ENCODE data around the gene EHD1. TPM values are rescaled to one million over a fixed set of nuclear protein-coding genes. Genes with fewer than 3 reads are reported as not detected.

The EHD1 gene
- total RNA-seq, 3 donors from 2014 or later = 26.9 to 45.4 (median 31.2) TPM

DNA sequence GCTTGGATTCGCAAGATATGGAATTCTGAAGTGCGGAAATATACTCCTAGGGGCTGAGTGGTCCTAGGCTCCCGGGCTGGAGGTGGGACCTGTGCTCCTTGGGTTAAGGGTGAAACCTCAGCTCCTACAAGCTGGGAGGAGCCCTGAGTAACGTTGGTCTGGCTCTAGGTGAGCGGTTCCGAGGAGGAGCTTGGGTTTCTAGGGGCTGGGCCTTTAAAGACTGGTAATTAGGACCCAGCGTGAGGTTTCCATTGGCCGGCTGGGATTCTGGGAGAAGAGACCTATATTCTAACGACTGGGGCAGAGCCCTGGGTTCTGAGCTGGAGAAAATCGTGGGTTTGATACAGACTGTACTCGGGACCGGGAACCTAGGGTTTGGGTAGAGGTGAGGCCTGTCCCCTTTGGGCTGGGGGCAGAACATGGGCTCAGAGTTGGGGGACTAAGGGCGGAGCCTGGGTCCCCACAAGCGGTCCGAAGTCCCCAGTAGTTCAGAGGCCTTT, 74.5 kb downstream of the EHD1 start:
- Histone ChIP-seq H3K27me3 (no peaks in the 10 kb centered on the region), H3K27ac (peak overlapping the region; percentile 85), H3K9me3 (no peaks in the 10 kb centered on the region), H3K4me1 (peaks cover 0 to 5% of the 10 kb centered on the region in 2 donors), H3K4me3 (peak overlapping the region; percentile 58 to 77 (median 67)), H3K36me3 (no peaks in the 10 kb centered on the region)
- intact Hi-C loops (cut with DNase I; ENCODE audit: low total_unique reads) = no loop called here
- no peak for DNase-seq (ENCODE audit: low spot score in 2 of 2)
- TF ChIP-seq POLR2A (IDR thresholded peaks at IDR 0.05) (no peak), POLR2AphosphoS5 (IDR thresholded peaks at IDR 0.05) (no peak)
- TF ChIP-seq, protein P1, sequence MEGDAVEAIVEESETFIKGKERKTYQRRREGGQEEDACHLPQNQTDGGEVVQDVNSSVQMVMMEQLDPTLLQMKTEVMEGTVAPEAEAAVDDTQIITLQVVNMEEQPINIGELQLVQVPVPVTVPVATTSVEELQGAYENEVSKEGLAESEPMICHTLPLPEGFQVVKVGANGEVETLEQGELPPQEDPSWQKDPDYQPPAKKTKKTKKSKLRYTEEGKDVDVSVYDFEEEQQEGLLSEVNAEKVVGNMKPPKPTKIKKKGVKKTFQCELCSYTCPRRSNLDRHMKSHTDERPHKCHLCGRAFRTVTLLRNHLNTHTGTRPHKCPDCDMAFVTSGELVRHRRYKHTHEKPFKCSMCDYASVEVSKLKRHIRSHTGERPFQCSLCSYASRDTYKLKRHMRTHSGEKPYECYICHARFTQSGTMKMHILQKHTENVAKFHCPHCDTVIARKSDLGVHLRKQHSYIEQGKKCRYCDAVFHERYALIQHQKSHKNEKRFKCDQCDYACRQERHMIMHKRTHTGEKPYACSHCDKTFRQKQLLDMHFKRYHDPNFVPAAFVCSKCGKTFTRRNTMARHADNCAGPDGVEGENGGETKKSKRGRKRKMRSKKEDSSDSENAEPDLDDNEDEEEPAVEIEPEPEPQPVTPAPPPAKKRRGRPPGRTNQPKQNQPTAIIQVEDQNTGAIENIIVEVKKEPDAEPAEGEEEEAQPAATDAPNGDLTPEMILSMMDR (IDR thresholded peaks at IDR 0.05) = no peak

DNA sequence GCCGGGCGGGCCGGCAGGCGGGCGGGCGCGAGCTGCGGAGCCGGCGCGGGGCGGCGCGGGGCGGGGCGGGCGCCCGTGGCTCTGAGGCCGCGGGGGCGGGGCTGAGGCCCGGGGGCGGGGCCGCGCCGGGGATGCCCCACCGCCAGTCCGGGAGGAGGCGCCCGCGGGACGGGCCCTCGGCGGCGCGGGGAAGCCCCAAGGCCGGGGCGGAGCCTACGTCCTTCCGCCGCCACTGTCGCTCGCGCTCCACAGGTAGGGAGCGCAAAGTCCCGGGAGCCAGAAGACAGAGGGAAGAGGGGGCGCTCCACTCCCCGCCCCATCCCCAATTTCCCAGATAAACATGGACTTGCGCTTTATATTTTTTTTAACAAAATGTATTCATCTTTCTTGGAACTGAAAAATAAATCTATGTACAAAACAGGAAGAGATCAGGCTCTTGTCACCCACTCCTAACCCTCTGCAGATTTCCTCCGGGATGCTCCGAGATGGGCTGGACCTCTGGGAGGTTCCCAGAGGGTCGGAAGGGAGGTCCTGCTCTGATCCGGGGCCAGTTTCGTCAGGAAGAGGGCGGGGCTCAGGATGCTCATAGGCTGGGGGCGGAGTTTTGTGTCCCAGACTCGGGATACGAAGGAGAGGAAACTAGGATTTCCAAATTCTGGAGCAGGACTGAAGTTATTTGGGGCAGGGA, 75.1 kb downstream of the EHD1 start, which contains the start of gene MAP4K2:
TSS of gene MAP4K2 (minus strand) at position 57 of the 688 bp plus-strand sequence. CDS start 65 bp downstream, outside the sequence.
- Histone ChIP-seq H3K27me3 (no peaks in the 10 kb centered on the region), H3K36me3 (no peaks in the 10 kb centered on the region), H3K4me3 (peak within 1 kb of the TSS; percentile 58 to 77 (median 67)), H3K9me3 (no peaks in the 10 kb centered on the region), H3K27ac (peak within 1 kb of the TSS; percentile 85), H3K4me1 (peaks cover 0 to 5% of the 10 kb centered on the region in 2 donors)
- DNase-seq (ENCODE audit: low spot score in 2 of 2) = peak; percentile 75 to 88
- TF ChIP-seq POLR2A (IDR thresholded peaks at IDR 0.05) (no peak), POLR2AphosphoS5 (IDR thresholded peaks at IDR 0.05) (peak in 2 of 3 donors; percentile 37 to 50)
- TF ChIP-seq, protein P1 (IDR thresholded peaks at IDR 0.05) = peak in 1 of 3 donors; percentile 8
- intact Hi-C loops (cut with DNase I; ENCODE audit: low total_unique reads) = no loop called here

DNA sequence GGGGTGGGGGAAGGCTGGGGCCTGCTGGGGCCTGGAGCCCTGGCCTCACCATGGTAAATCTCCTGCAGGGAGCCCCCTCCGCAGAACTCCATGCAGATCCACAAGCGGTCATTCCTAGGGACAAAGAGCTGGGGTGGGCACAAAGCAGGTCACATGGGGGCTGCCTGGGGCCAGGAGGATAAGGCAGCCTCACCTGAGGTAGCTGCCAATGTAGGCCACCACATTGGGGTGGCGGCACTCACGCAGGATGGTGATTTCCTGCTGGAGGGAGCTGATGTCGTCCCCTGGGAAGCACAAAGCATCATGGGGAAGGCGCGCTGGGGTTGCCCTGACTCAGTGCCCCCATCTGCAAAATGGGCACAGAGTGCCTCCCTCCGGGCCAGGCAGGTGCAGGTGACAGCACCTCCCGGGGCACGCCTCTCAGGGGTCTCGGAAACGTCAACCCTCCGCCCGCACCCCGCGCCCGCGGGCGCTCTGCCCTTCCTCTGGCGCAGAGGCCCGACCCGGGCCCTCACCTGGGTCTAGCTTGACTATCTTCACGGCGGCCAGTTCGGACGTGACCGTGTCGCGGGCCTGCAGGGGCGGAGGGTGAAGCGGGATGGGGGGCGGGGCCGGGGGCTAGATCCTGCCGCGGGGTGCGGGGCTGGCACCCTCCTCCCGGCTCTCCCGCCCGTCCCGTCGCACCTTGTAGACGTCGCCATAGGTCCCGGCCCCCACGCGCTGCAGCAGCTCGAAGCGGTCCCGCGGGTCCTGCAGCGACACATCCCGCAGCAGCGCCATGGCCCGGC, 75.9 kb downstream of the EHD1 start:
- Histone ChIP-seq H3K36me3 (no peaks in the 10 kb centered on the region), H3K27me3 (no peaks in the 10 kb centered on the region), H3K27ac (peak overlapping the region; percentile 75 to 85), H3K4me3 (peak overlapping the region; percentile 58 to 77 (median 67)), H3K9me3 (no peaks in the 10 kb centered on the region), H3K4me1 (peaks cover 0 to 5% of the 10 kb centered on the region in 2 donors)
- TF ChIP-seq POLR2A (IDR thresholded peaks at IDR 0.05) (no peak), POLR2AphosphoS5 (IDR thresholded peaks at IDR 0.05) (no peak)
- TF ChIP-seq, protein P1 (IDR thresholded peaks at IDR 0.05) = no peak
- intact Hi-C loops (cut with DNase I; ENCODE audit: low total_unique reads) = no loop called here
- no peak for DNase-seq (ENCODE audit: low spot score in 2 of 2)

Other genes starting within 250 kb of the EHD1 start
- 1 to 10 TPM; 1.8 to 4.3 (median 3.5) TPM for gene NRXN2, start 155.4 kb downstream of the EHD1 start, total RNA-seq
- gene RASGRP2, start 134.5 kb downstream of the EHD1 start, total RNA-seq = 10 to 100 TPM in 2 of 3 donors, 1 to 10 TPM in 1; 10.0 to 12.5 (median 11.5) TPM
- 1 to 10 TPM; 1.3 to 4.5 (median 3.4) TPM for gene PYGM, start 118.6 kb downstream of the EHD1 start, total RNA-seq
- 100 to 1,000 TPM; 264 to 293 (median 277) TPM for gene SF1, start 100.1 kb downstream of the EHD1 start, total RNA-seq
- gene MAP4K2, start 75.4 kb downstream of the EHD1 start, total RNA-seq = 10 to 100 TPM in 2 of 3 donors, 1 to 10 TPM in 1; 7.7 to 16.1 (median 14.0) TPM
- 10 to 100 TPM; 11.4 to 19.0 (median 14.8) TPM for gene MEN1, start 68.1 kb downstream of the EHD1 start, total RNA-seq
- 10 to 100 TPM in 1 of 3 donors, 1 to 10 TPM in 1, not detected in 1; 5.9 to 14.9 TPM for gene CDC42BPG, start 34.0 kb downstream of the EHD1 start, total RNA-seq
- gene ATG2A, start 38.6 kb upstream of the EHD1 start, total RNA-seq = 10 to 100 TPM; 20.0 to 22.1 (median 21.2) TPM
- gene PPP2R5B, start 46.1 kb upstream of the EHD1 start, total RNA-seq = 10 to 100 TPM; 12.8 to 14.0 (median 13.8) TPM
- gene GPHA2, start 57.3 kb upstream of the EHD1 start, total RNA-seq = not detected
- gene MAJIN, start 93.5 kb upstream of the EHD1 start, total RNA-seq = not detected
- 1 to 10 TPM in 1 of 3 donors, under 1 TPM in 2; 0.33 to 1.5 (median 0.64) TPM for gene BATF2, start 118.3 kb upstream of the EHD1 start, total RNA-seq
- gene ARL2, start 135.5 kb upstream of the EHD1 start, total RNA-seq = 100 to 1,000 TPM in 2 of 3 donors, 10 to 100 TPM in 1; 99.8 to 193 (median 154) TPM
- gene SNX15, start 148.8 kb upstream of the EHD1 start, total RNA-seq = 10 to 100 TPM; 17.0 to 22.7 (median 17.1) TPM
- gene SAC3D1, start 162.6 kb upstream of the EHD1 start, total RNA-seq = 1 to 10 TPM; 7.5 to 9.2 (median 7.5) TPM
- 10 to 100 TPM; 15.5 to 28.8 (median 19.2) TPM for gene NAALADL1, start 179.9 kb upstream of the EHD1 start, total RNA-seq
- gene CDCA5, start 205.4 kb upstream of the EHD1 start, total RNA-seq = 1 to 10 TPM in 1 of 3 donors, under 1 TPM in 2; 0.96 to 1.2 (median 0.98) TPM
- 10 to 100 TPM; 33.8 to 44.1 (median 44.0) TPM for gene ZFPL1, start 205.6 kb upstream of the EHD1 start, total RNA-seq
- 100 to 1,000 TPM; 166 to 317 (median 218) TPM for gene VPS51, start 217.6 kb upstream of the EHD1 start, total RNA-seq
- 100 to 1,000 TPM in 1 of 3 donors, 10 to 100 TPM in 2; 38.8 to 189 (median 44.2) TPM for gene TM7SF2, start 233.3 kb upstream of the EHD1 start, total RNA-seq
- 10 to 100 TPM; 14.6 to 23.3 (median 20.3) TPM for gene ZNHIT2, start 239.1 kb upstream of the EHD1 start, total RNA-seq
- 1,000 to 10,000 TPM in 1 of 3 donors, 100 to 1,000 TPM in 2; 786 to 1,230 (median 855) TPM for gene FAU, start 243.5 kb upstream of the EHD1 start, total RNA-seq
- gene MRPL49, start 243.7 kb upstream of the EHD1 start, total RNA-seq = 10 to 100 TPM; 66.2 to 92.6 (median 72.8) TPM

All from breast epithelium (tissue), 4 donors.